Left cardiac atrium (tissue), 4 donors: ENCODE measurements around the gene MED23. TPM values are rescaled to one million over a fixed set of nuclear protein-coding genes. Genes with fewer than 3 reads are reported as not detected.

Experiments
- ATAC-seq, 2 donors: fragments of 200-7000 bp; cut with Tn5 transposase; one replicate each; pipeline ENCODE4 v1.9.1; 2020; ENCODE audit warnings: mild to moderate bottlenecking in 2 of 2, moderate library complexity in 2 of 2
- DNase-seq: peaks from one replicate; pipeline ENCODE4 v3.0.0-alpha.2; 2020
- intact Hi-C, 2 donors: fragments of 100-400 bp; cut with DNase I; formaldehyde crosslinking; loops; one replicate each; pipeline versions ENCODE4 v1.14.1 to v1.15.1; 2022 to 2023
- total RNA-seq, 2 donors: library from RNA; stranded (reverse); fragmentation: NEBNext Ultra II Directional; extraction: Animal tissue kit (Norgen Biotek cat#: 25700); gene quantifications; one replicate each; pipeline ENCODE4 v1.2.1, GENCODE V29; 2021
- donor health status: DM: no; HTN: yes; CAD: no.
- donor health status: DM: no; HTN: yes; CAD: no; lungs with severe emphysema.
- donor health status: DM: yes; HTN: yes; CAD: no.
- donor health status: Dilated cardiomyopathy.

The MED23 gene
- total RNA-seq, 2 donors from 2014 or later, result 12.5 to 15.1 TPM

DNA sequence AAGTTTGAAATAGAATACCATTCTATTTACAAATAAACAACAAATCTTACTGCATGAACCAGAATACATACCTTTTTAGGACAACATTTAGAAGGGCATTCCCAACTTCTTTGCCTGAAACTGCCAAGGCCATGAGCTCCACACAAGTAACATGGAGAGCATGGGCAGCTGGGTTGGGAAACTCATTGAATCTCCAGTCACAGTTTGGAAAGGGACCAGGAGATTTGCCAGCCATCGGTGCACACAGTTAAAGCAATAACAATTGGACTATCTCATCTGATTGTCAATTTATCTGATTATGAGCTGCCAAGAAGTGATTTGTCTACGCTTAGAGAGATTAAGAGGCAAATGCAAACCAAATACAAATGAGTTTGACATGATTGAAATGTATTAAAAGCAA is 35.1 kb downstream of the MED23 start:
- DNase-seq, result no peak
- intact Hi-C loops, result no loop called here
- ATAC-seq, result no peak

GRCh38 chr6:131588643-131589042 is 39.4 kb downstream of the MED23 start:
- intact Hi-C loops, result loop anchor here in 1 of 2 donors (5.0 kb wide), 1 partner anchor 34 kb away; no protein-coding TSS in a partner anchor
- DNase-seq (no peak), ATAC-seq (no peak)

DNA sequence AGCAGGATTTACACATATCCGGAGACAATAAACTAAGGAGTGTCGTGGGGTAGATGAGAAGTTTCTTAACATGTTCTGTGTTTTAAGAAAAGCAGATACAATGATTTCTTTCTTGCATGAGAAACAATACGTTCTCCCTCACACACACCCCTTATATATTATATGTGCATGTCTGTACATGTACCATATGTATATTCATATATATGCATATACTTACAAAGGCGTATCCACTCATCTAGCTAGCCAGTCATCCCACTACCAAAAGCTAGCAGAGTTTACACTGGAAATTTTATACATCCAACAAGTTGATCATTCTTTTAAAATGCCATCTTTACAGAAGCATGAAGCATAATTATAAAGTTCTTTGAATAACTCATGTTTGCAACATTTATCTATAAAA is 40.1 kb downstream of the MED23 start:
- intact Hi-C loops, result loop anchor here in 1 of 2 donors (5.0 kb wide), 1 partner anchor 34 kb away; no protein-coding TSS in a partner anchor
- DNase-seq, result no peak

DNA sequence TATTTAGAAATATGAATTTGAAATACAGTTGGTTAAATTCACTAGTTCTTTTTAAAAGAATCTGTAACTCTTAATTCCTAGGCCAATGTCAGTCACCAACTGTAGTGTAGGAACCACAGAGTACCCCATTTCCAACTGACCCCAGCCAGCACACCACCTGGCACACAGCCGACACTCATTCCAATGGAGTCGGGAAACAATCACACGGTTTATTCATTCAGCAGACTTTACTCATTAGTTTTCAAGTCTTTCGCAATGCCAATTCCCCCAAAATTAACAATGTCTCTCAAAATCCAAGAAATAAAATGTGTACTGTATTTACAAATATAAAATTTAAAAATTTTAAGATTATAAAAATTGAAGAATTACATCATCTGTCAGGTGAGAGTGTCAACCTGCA is 41.5 kb downstream of the MED23 start:
- ATAC-seq, result no peak
- DNase-seq, result no peak
- intact Hi-C loops, result loop anchor here in 1 of 2 donors (5.0 kb wide), 1 partner anchor 36 kb away; no protein-coding TSS in a partner anchor

More for the DNA sequence above, 40.1 kb downstream of the MED23 start:
- ATAC-seq, result no peak

DNA sequence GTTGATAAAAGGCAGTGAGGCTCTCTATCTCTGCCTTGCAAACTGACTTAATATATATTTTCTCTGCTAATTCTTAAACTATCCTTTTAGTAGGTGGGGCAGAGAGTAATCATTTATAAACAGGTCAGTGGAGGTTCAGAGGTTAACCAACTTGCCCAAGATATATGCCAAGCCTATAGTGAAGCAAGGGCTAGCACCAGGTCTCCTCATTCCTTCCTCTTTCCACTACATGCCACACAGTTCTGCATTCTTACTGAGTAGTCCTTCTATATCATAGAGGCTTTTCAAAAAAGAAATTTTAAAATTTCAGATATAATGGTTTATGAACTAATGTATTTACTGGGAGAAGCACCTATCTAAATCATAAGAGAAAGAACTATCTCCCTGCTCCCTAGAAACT is 46.5 kb downstream of the MED23 start:
- DNase-seq (no peak), ATAC-seq (no peak)
- intact Hi-C loops, result no loop called here

DNA sequence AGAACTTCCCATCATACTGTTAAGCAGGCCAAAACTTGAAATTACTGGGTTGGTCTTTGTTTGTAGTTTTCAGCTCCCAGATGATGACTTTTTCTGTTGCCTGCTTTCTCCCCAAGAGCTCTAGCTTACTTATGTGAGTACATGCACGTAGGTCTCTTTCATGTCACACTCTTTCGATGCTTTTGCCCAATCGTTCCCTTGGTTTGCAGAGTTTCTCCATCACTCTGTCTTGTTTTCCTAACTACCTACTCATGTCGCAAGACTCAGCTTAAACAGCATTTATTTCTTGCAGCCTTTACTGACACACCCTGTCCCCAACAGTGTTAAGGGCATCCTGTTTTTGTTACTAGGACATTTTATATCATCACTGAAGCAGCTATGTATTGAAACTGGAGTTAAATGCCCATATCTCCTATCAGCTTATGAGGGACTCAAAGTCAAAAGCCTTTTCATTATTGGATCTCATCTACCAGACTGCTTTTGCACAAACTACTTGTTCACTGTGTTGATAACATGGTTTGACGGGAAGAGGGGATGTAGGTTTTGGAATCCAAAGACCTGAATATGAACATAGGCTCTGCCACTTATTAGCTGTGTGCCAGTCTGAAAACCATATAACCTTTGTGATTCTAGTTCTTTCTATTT is 52.1 kb downstream of the MED23 start:
- intact Hi-C loops, result no loop called here
- ATAC-seq, result no peak
- no peak for DNase-seq

GRCh38 chr6:131574686-131575085 is 53.4 kb downstream of the MED23 start:
- no peak for ATAC-seq
- intact Hi-C loops, result no loop called here
- DNase-seq, result no peak

GRCh38 chr6:131574133-131574532 is 53.9 kb downstream of the MED23 start:
- intact Hi-C loops, result no loop called here
- ATAC-seq, result no peak

GRCh38 chr6:131572686-131573415 is 55.2 kb downstream of the MED23 start, which contains the start of gene ARG1:
TSS of gene ARG1 (plus strand) at chr6:131573226. CDS start at chr6:131573283, 57 bp downstream.
- ATAC-seq (no peak), DNase-seq (no peak)
- intact Hi-C loops, result no loop called here

More at GRCh38 chr6:131574133-131574532, 53.9 kb downstream of the MED23 start:
- no peak for DNase-seq

DNA sequence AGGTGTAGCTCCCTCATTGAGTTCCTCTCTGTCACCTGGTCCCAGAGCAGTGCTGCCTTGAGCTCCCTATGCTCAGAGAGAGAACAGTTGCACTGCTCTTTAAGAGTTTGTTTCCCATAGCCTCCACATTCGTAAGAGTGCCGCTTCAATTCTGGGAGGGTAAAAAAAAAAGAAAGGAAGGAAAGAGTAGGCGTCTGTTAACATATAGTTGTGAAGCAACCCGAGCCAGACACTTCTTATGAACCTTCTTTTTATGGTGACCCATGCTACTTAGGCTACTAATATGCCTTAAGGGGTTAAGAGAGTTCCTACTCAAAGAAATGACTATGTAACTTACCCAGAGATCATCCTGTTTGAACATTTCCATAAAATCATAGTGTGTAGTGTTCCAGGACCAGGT is 59.3 kb downstream of the MED23 start:
- intact Hi-C loops, result no loop called here
- DNase-seq (no peak), ATAC-seq (no peak)

GRCh38 chr6:131565056-131565455 is 63.0 kb downstream of the MED23 start:
- ATAC-seq, result no peak
- DNase-seq, result no peak
- intact Hi-C loops, result no loop called here

DNA sequence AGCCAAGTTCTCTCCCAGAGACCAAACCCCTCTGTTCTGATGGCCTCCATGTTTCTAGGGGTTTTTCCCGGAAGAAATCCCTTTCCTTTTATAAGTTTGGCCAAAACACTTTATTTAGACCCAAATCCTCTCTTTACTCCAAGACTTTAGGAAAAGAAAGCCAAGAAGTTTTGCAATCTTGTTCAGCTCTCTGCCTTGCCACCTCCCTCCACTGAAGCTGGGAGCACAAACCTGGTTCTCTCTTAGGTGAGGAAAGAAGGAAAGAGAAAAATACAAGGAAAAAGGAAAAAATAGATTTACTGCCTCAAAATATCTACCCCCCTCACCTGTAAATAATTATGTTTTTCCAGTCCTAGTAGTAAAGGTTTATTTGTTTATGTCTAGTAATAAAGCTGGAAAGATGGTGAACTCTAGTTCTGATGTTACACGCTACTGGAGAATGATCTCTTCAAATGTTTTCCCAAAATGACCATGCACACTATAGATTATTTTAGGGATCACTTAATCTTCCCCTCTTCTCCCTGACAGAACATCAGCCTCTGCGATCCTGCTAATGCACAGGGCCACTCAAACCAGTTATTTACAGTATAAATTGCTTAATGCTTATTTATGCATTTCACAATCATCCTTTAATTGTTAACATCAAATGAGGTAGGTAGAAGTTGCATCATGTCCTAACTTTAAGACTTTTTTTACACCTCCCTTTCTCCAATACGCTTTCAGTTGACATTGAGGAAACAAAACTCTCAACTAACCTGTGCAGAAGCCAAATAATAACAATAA is 65.9 kb downstream of the MED23 start:
- intact Hi-C loops, result no loop called here
- ATAC-seq, result peak in 1 of 2 donors; percentile 44

GRCh38 chr6:131558922-131559321 is 69.1 kb downstream of the MED23 start:
- no peak for DNase-seq
- intact Hi-C loops, result no loop called here
- no peak for ATAC-seq

More for the DNA sequence above, 65.9 kb downstream of the MED23 start:
- DNase-seq, result no peak

DNA sequence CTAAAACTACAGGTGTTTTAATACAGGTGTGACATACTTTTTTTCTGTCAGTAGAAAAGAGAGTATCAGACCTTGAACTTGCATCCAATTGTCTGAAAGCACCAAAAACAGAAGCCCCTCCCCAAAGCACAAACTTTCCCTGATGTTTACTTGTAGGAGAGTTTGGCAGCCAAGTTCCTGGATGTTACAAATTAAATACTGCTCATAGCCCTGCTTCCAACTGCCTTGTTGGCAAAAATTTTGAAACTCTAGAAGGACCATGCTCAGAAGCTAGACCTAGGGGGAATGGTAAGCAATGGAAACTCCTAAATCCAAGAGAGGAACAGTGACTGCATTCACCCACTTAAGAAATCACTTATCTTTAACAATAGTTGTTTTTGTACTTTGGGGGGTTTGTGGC is 72.0 kb downstream of the MED23 start:
- intact Hi-C loops, result no loop called here

DNA sequence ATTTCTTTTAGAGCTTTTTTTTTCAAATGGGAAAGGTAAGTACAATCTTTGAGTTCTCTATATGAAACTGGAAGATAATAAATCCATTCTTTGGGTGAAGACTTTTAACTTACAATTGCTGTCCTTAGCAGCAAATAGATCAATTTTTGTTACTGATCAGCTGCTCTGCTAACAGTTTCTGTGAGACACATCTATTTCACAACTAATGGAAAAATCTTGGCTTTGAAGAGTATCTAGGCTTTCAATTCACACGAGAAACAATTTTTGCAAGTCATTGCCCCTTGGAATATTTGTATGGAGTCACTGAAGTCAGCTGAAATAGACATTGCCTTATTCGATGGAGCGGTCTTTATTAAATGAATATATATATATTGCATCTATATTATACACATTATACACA is 75.5 kb downstream of the MED23 start:
- DNase-seq, result no peak
- ATAC-seq, result no peak
- intact Hi-C loops, result no loop called here

More for the DNA sequence above, 72.0 kb downstream of the MED23 start:
- ATAC-seq, result peak in 1 of 2 donors; percentile 34
- DNase-seq, result no peak

DNA sequence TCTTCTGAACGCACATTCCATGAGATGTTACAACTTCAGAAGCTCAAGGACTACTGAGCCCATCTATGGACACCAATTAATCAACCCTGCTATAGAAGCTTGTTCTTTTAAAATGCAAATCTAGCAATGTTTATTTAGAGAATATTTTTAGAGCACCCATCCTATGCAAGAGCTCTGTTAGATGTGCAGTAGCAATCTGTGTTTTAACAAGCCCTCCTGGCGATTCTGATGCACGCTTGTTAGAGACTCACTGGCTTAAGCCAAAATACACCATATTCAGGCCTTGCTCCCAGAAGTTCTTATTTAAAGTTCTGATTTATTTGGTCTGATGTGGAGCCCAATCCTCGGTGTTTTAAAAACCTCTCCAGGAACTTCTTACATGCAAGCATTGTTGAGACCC is 76.1 kb downstream of the MED23 start:
- DNase-seq (no peak), ATAC-seq (no peak)
- intact Hi-C loops, result no loop called here

DNA sequence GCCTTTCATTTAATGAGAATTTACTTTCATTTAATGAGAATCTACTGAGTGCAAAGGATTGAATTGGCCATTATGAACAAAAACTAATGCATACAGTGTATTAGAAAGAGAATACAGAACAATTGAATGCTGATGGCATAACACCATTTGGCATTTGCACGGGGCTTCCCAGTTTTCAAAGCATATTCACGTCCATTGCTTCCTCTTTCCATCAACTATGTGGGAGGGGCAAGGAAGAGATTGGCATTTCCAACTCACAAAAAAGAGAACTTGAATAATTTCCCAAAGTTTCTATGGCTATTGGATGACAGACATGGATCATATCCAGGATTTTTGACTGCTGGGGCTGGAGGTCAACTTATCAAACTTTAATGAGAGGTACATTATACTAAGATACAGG is 78.2 kb downstream of the MED23 start:
- no peak for DNase-seq
- no peak for ATAC-seq
- intact Hi-C loops, result no loop called here

DNA sequence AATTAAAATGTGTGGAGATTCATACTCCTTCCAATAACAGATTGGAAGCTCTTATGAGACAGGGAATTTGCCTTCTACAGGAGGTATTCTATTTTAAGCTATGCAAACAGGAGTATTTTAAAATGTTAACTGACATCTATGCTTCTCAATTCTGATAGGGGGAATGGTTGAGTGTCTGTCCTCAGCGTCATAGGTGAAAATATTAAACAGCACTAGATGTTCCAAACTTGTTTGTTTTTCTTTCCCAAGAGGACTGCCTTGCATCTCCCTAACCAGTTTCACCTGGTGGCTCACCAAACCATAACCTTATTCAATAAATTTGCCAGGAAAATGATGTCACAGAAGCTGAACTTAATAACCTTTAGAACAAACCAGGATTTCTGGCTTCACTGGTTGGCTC is 79.6 kb downstream of the MED23 start:
- intact Hi-C loops, result no loop called here
- ATAC-seq (no peak), DNase-seq (no peak)

DNA sequence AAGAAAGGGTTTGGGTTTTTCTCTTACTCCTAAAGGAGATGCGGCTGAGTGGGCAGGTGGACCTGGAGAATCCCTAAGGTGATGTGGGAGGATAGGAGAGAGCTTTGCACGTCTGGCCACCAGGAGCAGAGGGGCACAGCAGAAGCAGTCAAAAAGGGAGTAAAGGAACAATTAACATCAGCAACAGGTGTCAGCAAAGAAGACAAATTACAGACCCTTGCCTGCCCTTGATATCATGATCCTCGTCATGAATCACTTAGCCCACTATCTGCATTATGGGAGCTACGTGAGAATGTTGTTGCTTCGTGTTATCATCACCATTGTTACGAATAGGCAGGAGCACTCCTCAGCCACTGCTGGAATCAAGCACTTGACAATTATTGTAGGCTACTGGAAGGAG is 80.6 kb downstream of the MED23 start:
- intact Hi-C loops, result no loop called here
- DNase-seq (no peak), ATAC-seq (no peak)

GRCh38 chr6:131545317-131545716 is 82.7 kb downstream of the MED23 start:
- ATAC-seq, result no peak
- intact Hi-C loops, result no loop called here
- DNase-seq, result no peak
